K562 (cell line): ENCODE measurements around the gene ERICH2. TPM values are rescaled to one million over a fixed set of nuclear protein-coding genes. Genes with fewer than 3 reads are reported as not detected.

Experiments used
- CBX8 ChIP-seq: fragments of 200-600 bp; sonication (generic); IDR thresholded peaks from 2 replicates; pipeline ENCODE4 v1.6.1; 2012; ENCODE audit warnings: borderline replicate concordance, mixed run types, low read depth, mild to moderate bottlenecking, moderate library complexity, mixed read lengths, low read length, control low read depth, inconsistent platforms; ENCODE audit not compliant: poor library complexity, severe bottlenecking; ENCODE audit errors: extremely low read depth
- ESRRB ChIP-seq: fragments of 250-450 bp; sonication (Bioruptor Pico); IDR thresholded peaks from 2 replicates; pipeline ENCODE4 v1.5.0; 2020; ENCODE audit warnings: mild to moderate bottlenecking, moderate library complexity, borderline replicate concordance
- ETS2 ChIP-seq: IDR thresholded peaks from 2 replicates; pipeline ENCODE4 v1.6.1; 2016; ENCODE audit warnings: borderline replicate concordance, missing genetic modification characterization, mild to moderate bottlenecking, moderate library complexity, missing compliant biosample characterization; ENCODE audit not compliant: poor library complexity, severe bottlenecking
- FIP1L1 ChIP-seq: fragments of 200-400 bp; formaldehyde crosslinking; IDR thresholded peaks from 2 replicates; pipeline ENCODE4 v1.6.1; 2018; ENCODE audit warnings: mild to moderate bottlenecking, low read depth, low read length; ENCODE audit not compliant: poor library complexity, severe bottlenecking
- FOSL1 ChIP-seq: fragments of 200-800 bp; sonication (Bioruptor generic); conservative IDR thresholded peaks from 2 replicates; pipeline ENCODE4 v1.6.1; 2016; ENCODE audit warnings: missing genetic modification characterization, missing compliant biosample characterization
- KLF16 ChIP-seq: IDR thresholded peaks from 2 replicates; pipeline ENCODE4 v1.6.1; 2016; ENCODE audit warnings: antibody characterized with exemption
- KLF6 ChIP-seq: fragments of 250-450 bp; sonication (Bioruptor Pico); IDR thresholded peaks from 2 replicates; pipeline ENCODE4 v1.4.0; 2020; ENCODE audit warnings: mild to moderate bottlenecking, moderate library complexity, borderline replicate concordance
- LARP7 ChIP-seq: fragments of 450-650 bp; IDR thresholded peaks from 2 replicates; pipeline ENCODE4 v1.6.1; 2016
- LEF1 ChIP-seq: fragments of 450-650 bp; IDR thresholded peaks from 2 replicates; pipeline ENCODE4 v1.6.1; 2016; ENCODE audit warnings: mild to moderate bottlenecking
- MGA ChIP-seq: fragments of 450-650 bp; IDR thresholded peaks from 2 replicates; pipeline ENCODE4 v1.6.1; 2016; ENCODE audit warnings: mild to moderate bottlenecking, moderate library complexity
- POLR2AphosphoS5 ChIP-seq: IDR thresholded peaks from 2 replicates; pipeline ENCODE4 v1.6.1; 2011; ENCODE audit warnings: mild to moderate bottlenecking, low read depth, low read length, moderate library complexity; ENCODE audit not compliant: control insufficient read depth, insufficient read depth
- RBM14 ChIP-seq: fragments of 200-400 bp; formaldehyde crosslinking; IDR thresholded peaks from 2 replicates; pipeline ENCODE4 v1.6.1; 2018; ENCODE audit warnings: low read depth, mild to moderate bottlenecking, low read length, moderate library complexity, borderline replicate concordance; ENCODE audit not compliant: insufficient read depth
- RBM25 ChIP-seq: fragments of 200-400 bp; formaldehyde crosslinking; IDR thresholded peaks from 2 replicates; pipeline ENCODE4 v1.6.1; 2018; ENCODE audit warnings: low read length, low read depth, moderate library complexity; ENCODE audit not compliant: severe bottlenecking
- SNRNP70 ChIP-seq: fragments of 200-400 bp; formaldehyde crosslinking; optimal IDR thresholded peaks from 2 replicates; pipeline ENCODE3; 2017; ENCODE audit warnings: low read depth, low read length
- SOX6 ChIP-seq: fragments of 450-650 bp; IDR thresholded peaks from 2 replicates; pipeline ENCODE4 v1.6.1; 2014; ENCODE audit warnings: mild to moderate bottlenecking
- YY1 ChIP-seq, 3 experiments: IDR thresholded peaks; 2 replicates each; pipeline ENCODE4 v1.6.1; 2011; ENCODE audit warnings: low read length in 2 of 3, mild to moderate bottlenecking in 2 of 3, moderate library complexity in 2 of 3, borderline replicate concordance in 1 of 3, control low read depth in 1 of 3, low read depth in 1 of 3; ENCODE audit not compliant: insufficient read depth in 3 of 3, insufficient replicate concordance in 2 of 3, control insufficient read depth in 1 of 3, insufficient read length in 1 of 3; ENCODE audit errors: extremely low read depth in 1 of 3
- ZNF583 ChIP-seq: fragments of 250-450 bp; sonication (Bioruptor Pico); IDR thresholded peaks from 2 replicates; pipeline ENCODE4 v1.4.0; 2020
- polyA plus RNA-seq, 8 experiments: library from polyadenylated mRNA; depleted of rRNA in 4 of 8; stranded (reverse) in 5 of 8; unstranded in 3 of 8; fragments of >200 nt; fragmentation: Nextera tagmentation in 2 of 8; fragmentation: Illumina TruSeq in 1 of 8; extraction: Ambion mirVana in 2 of 8; extraction: Trizol in 1 of 8; gene quantifications; 2 replicates each; pipeline versions ENCODE4 v1.2.1 to v1.2.3, GENCODE V29; 2011 to 2014; ENCODE audit warnings: inconsistent platforms in 1 of 8, missing spikeins in 1 of 8
- total RNA-seq, 7 experiments: library from RNA; depleted of rRNA in 6 of 7; stranded (reverse); fragments of >200 nt in 6 of 7; fragmentation: Illumina TruSeq in 2 of 7; extraction: Trizol in 2 of 7; gene quantifications; 2 replicates each; pipeline versions ENCODE4 v1.2.1 to v1.2.3, GENCODE V29; 2011 to 2021; ENCODE audit warnings: low replicate concordance in 1 of 7

ERICH2 gene
- total and polyA plus RNA-seq, 9 of the 15 experiments (the other 6 are each of a cell fraction or from before 2014, with no cell fraction given) = 0.85 to 2.4 (median 1.6) TPM

GRCh38 chr2:170771421-170771937 is 1.3 kb downstream of the ERICH2 start (continued):
- no peak for TF ChIP-seq MGA
- TF ChIP-seq RBM14 = no peak
- TF ChIP-seq ESRRB = no peak
- no peak for TF ChIP-seq POLR2AphosphoS5
- no peak for TF ChIP-seq CBX8
- TF ChIP-seq FOSL1 = 0 out of 2 replicates have a peak, but pooled peaks have one; percentile 33
- no peak for TF ChIP-seq FIP1L1
- TF ChIP-seq LARP7 = no peak
- no peak for TF ChIP-seq LEF1
- no peak for TF ChIP-seq SNRNP70
- TF ChIP-seq ZNF583 (CRISPR knock-in tag) = no peak
- peak; percentile 49; the same call in 1 of the 2 replicates for TF ChIP-seq SOX6
- TF ChIP-seq YY1 (IDR thresholded peaks at IDR 0.05; ENCODE audit: borderline replicate concordance in 1 of 3, control insufficient read depth in 1 of 3, extremely low read depth in 1 of 3, insufficient read depth in 3 of 3, insufficient read length in 1 of 3, insufficient replicate concordance in 2 of 3, low read depth in 1 of 3, low read length in 2 of 3) = no peak
- TF ChIP-seq KLF6 (CRISPR knock-in tag) = no peak
- TF ChIP-seq ETS2 (tag) = no peak
- TF ChIP-seq KLF16 = no peak
- TF ChIP-seq RBM25 = no peak
